K562 (cell line): ENCODE results near the gene ST6GAL1. TPM values are rescaled to one million over a fixed set of nuclear protein-coding genes. Genes with fewer than 3 reads are reported as not detected.

Experiments used
- ATAC-seq: fragments of 200-7000 bp; cut with Tn5 transposase; 3 replicates; pipeline ENCODE4 v1.9.1; 2020; ENCODE audit warnings: moderate library complexity
- BruUV-seq: library from RNA; stranded (reverse); fragments of 400-500 nt; replicated peaks from 2 replicates; lab custom pipeline; 2021; lab: Mats Ljungman, UMichigan
- CTCF ChIA-PET: fragments of 300-600 bp; formaldehyde crosslinking; extraction: SDS; loops from one replicate; lab custom pipeline; 2021; ENCODE audit warnings: low intra/inter-chr PET ratio; lab: Yijun Ruan, JAX
- POLR2A ChIA-PET: fragments of 300-600, 350-650 bp; sonication (Branson Sonifier 250); formaldehyde crosslinking; extraction: SDS; loops from one replicate; lab custom pipeline; 2021; ENCODE audit warnings: antibody characterized with exemption, inconsistent platforms; lab: Yijun Ruan, JAX
- DNase-seq, 4 experiments: peaks; one replicate each; pipeline versions ENCODE4 v3.0.0 to v3.0.0-alpha.2; 2011 to 2018; ENCODE audit warnings: low spot score in 3 of 4, mixed read lengths in 3 of 4; ENCODE audit errors: extremely low read depth in 1 of 4
- FAIRE-seq: peaks from 2 replicates; lab custom pipeline; 2011; peaks lifted over from hg19 to GRCh38; lab: Jason Lieb, UNC
- H2AFZ ChIP-seq: 2 replicates; pipeline ENCODE4 v1.6.0; 2011; ENCODE audit warnings: low read depth, low read length, control low read depth, inconsistent platforms
- H3K27ac ChIP-seq: fragments of 200-600 bp; 3 replicates; pipeline ENCODE4 v1.8.0; 2011; ENCODE audit warnings: low read depth, mild to moderate bottlenecking, control low read depth, inconsistent platforms, low read length, moderate library complexity, mixed read lengths; ENCODE audit errors: extremely low read depth
- H3K27me3 ChIP-seq, 2 experiments: fragments of 300-600 bp in 1 of 2; 2 replicates in 1 of 2; 3 replicates in 1 of 2; pipeline versions ENCODE4 v1.6.0 to v1.8.0; 2011; ENCODE audit warnings: inconsistent platforms in 2 of 2, low read length in 2 of 2, mild to moderate bottlenecking in 1 of 2, mixed read lengths in 1 of 2, moderate library complexity in 1 of 2; ENCODE audit not compliant: control insufficient read depth in 2 of 2, insufficient read depth in 2 of 2
- H3K36me3 ChIP-seq: fragments of 300-600 bp; 3 replicates; pipeline ENCODE4 v1.8.0; 2011; ENCODE audit warnings: mild to moderate bottlenecking, low read length, inconsistent platforms; ENCODE audit not compliant: control insufficient read depth, insufficient read depth
- H3K4me1 ChIP-seq, 2 experiments: fragments of 200-600 bp in 1 of 2; replicated peaks in 1 of 2; 2 replicates in 1 of 2; 3 replicates in 1 of 2; pipeline versions ENCODE4 v1.5.1 to v1.8.0; 2011; ENCODE audit warnings: inconsistent platforms in 2 of 2, low read length in 2 of 2, mild to moderate bottlenecking in 1 of 2, mixed read lengths in 1 of 2, moderate library complexity in 1 of 2; ENCODE audit not compliant: control insufficient read depth in 2 of 2, insufficient read depth in 2 of 2
- H3K4me2 ChIP-seq: 2 replicates; pipeline ENCODE4 v1.6.1; 2011; ENCODE audit warnings: low read length, control low read depth, inconsistent platforms, mixed read lengths; ENCODE audit not compliant: insufficient read depth
- H3K4me3 ChIP-seq: fragments of 200-600 bp; sonication (generic), shearing (Covaris generic); 2 replicates; pipeline ENCODE4 v1.5.1; 2016; ENCODE audit warnings: control low read depth, inconsistent platforms
- H3K79me2 ChIP-seq: fragments of 200-600 bp; 3 replicates; pipeline ENCODE4 v1.8.0; 2011; ENCODE audit warnings: low read length, inconsistent platforms; ENCODE audit not compliant: control insufficient read depth, insufficient read depth
- H3K9ac ChIP-seq, 2 experiments: 2 replicates each; pipeline versions ENCODE4 v1.6.0 to v1.6.1; 2011; ENCODE audit warnings: low read depth in 2 of 2, low read length in 2 of 2, control low read depth in 1 of 2, inconsistent platforms in 1 of 2, mild to moderate bottlenecking in 1 of 2, mixed read lengths in 1 of 2; ENCODE audit not compliant: insufficient read depth in 1 of 2
- H3K9me1 ChIP-seq: one replicate; pipeline ENCODE4 v1.6.0; 2011; ENCODE audit warnings: inconsistent platforms, mild to moderate bottlenecking, low read length, moderate library complexity; ENCODE audit not compliant: control insufficient read depth, insufficient read depth
- H3K9me3 ChIP-seq: replicated peaks from 2 replicates; pipeline ENCODE4 v1.5.1; 2011; ENCODE audit warnings: low read depth, low read length, inconsistent platforms; ENCODE audit not compliant: control insufficient read depth, insufficient read depth
- H4K20me1 ChIP-seq: replicated peaks from 2 replicates; pipeline ENCODE4 v1.6.1; 2011; ENCODE audit warnings: low read length, inconsistent platforms, mixed read lengths; ENCODE audit not compliant: control insufficient read depth, insufficient read depth
- CTBP1 ChIP-seq: fragments of 450-650 bp; IDR thresholded peaks from 2 replicates; pipeline ENCODE4 v1.6.1; 2016; ENCODE audit warnings: borderline replicate concordance
- CUX1 ChIP-seq: fragments of 200-800 bp; sonication (Bioruptor generic); IDR thresholded peaks from 2 replicates; pipeline ENCODE4 v1.6.1; 2016; ENCODE audit warnings: missing genetic modification characterization, missing compliant biosample characterization
- EP300 ChIP-seq: IDR thresholded peaks from 2 replicates; pipeline ENCODE4 v1.6.1; 2012; ENCODE audit warnings: low read length, improper control_type of control experiment
- HINFP ChIP-seq: fragments of 450-650 bp; conservative IDR thresholded peaks from 2 replicates; pipeline ENCODE4 v1.6.1; 2016; ENCODE audit warnings: missing genetic modification characterization, low read depth, mild to moderate bottlenecking, control low read depth, missing compliant biosample characterization
- HMBOX1 ChIP-seq: sonication (generic); IDR thresholded peaks from 2 replicates; pipeline ENCODE4 v1.6.1; 2016
- PYGO2 ChIP-seq: fragments of 450-650 bp; IDR thresholded peaks from 2 replicates; pipeline ENCODE4 v1.6.1; 2016; ENCODE audit warnings: mild to moderate bottlenecking, missing genetic modification characterization, moderate library complexity, missing compliant biosample characterization
- RBBP5 ChIP-seq: fragments of 200-600 bp; sonication (generic); IDR thresholded peaks from 2 replicates; pipeline ENCODE4 v1.6.1; 2012; ENCODE audit warnings: borderline replicate concordance, mild to moderate bottlenecking, low read length, control low read depth, inconsistent platforms; ENCODE audit not compliant: insufficient read depth, poor library complexity, severe bottlenecking
- SFPQ ChIP-seq: fragments of 200-400 bp; formaldehyde crosslinking; IDR thresholded peaks from 2 replicates; pipeline ENCODE4 v1.6.1; 2017; ENCODE audit warnings: mild to moderate bottlenecking, low read depth, low read length, moderate library complexity
- TCF7 ChIP-seq: sonication (generic); IDR thresholded peaks from 2 replicates; pipeline ENCODE4 v1.6.1; 2016; ENCODE audit warnings: antibody characterized with exemption, borderline replicate concordance
- TEAD2 ChIP-seq: fragments of 450-650 bp; IDR thresholded peaks from 2 replicates; pipeline ENCODE4 v1.6.1; 2016; ENCODE audit warnings: missing genetic modification characterization, control low read depth, missing compliant biosample characterization
- ZNF316 ChIP-seq: fragments of 450-650 bp; IDR thresholded peaks from 2 replicates; pipeline ENCODE4 v1.6.1; 2016
- WGBS: fragments of 100-300 bp; shearing (Covaris generic); methylation state at CpG from one replicate; pipeline ENCODE4 v1.1.6; 2016; ENCODE audit warnings: low coverage, mixed read lengths; ENCODE audit not compliant: insufficient coverage; ENCODE audit errors: missing lambda C conversion rate; 5-methylcytosine and 5-hydroxymethylcytosine counted together
- in situ Hi-C: fragments of 300-500 bp; cut with MboI; formaldehyde crosslinking; loops from 4 replicates; pipeline ENCODE4 v1.15.0; 2018; ENCODE audit warnings: inconsistent platforms, mixed read lengths
- intact Hi-C: fragments of 100-400 bp; cut with micrococcal nuclease; formaldehyde crosslinking; loops from 2 replicates; pipeline ENCODE4 v1.14.2; 2022
- polyA plus RNA-seq, 8 experiments: library from polyadenylated mRNA; depleted of rRNA in 4 of 8; stranded (reverse) in 5 of 8; unstranded in 3 of 8; fragments of >200 nt; fragmentation: Nextera tagmentation in 2 of 8; fragmentation: Illumina TruSeq in 1 of 8; extraction: Ambion mirVana in 2 of 8; extraction: Trizol in 1 of 8; gene quantifications; 2 replicates each; pipeline versions ENCODE4 v1.2.1 to v1.2.3, GENCODE V29; 2011 to 2014; ENCODE audit warnings: inconsistent platforms in 1 of 8, missing spikeins in 1 of 8
- total RNA-seq, 7 experiments: library from RNA; depleted of rRNA in 6 of 7; stranded (reverse); fragments of >200 nt in 6 of 7; fragmentation: Illumina TruSeq in 2 of 7; extraction: Trizol in 2 of 7; gene quantifications; 2 replicates each; pipeline versions ENCODE4 v1.2.1 to v1.2.3, GENCODE V29; 2011 to 2021; ENCODE audit warnings: low replicate concordance in 1 of 7

ST6GAL1 gene
- total and polyA plus RNA-seq, 9 of the 15 experiments (the other 6 are each of a cell fraction or from before 2014, with no cell fraction given), result 31.9 to 145 (median 71.0) TPM

GRCh38 chr3:187021748-187022402 lies 91.5 kb downstream of the ST6GAL1 start:
- intact Hi-C loops, result loop anchor here (2.0 to 5.0 kb wide), 2 partner anchors 70 to 91 kb away; partner anchors contain the start of gene ST6GAL1
- FAIRE-seq (no peak), DNase-seq (no peak), ATAC-seq (peak; percentile 17)
- ChIA-PET CTCF (no interaction called here), POLR2A (interaction anchor here (0.8 to 1.6 kb wide), 7 partner anchors 8 to 620 kb away, joined by 3 to 5 read pairs (median 4); no protein-coding TSS in a partner anchor)
- in situ Hi-C loops, result no loop called here
- Histone ChIP-seq H3K36me3 (peaks cover 32% of the 10 kb centered on the region), H3K4me3 (no peak overlapping the region), H3K4me2 (peak overlapping the region; percentile 75), H3K9me3 (0 out of 2 replicates have a peak, but pooled peaks cover 2% of the 10 kb centered on the region), H3K4me1 (peaks cover 40 to 55% of the 10 kb centered on the region in 2 experiments), H4K20me1 (no peaks in the 10 kb centered on the region), H3K27me3 (no peaks in the 10 kb centered on the region), H2AFZ (no peak overlapping the region), H3K9me1 (no peaks in the 10 kb centered on the region), H3K27ac (peak overlapping the region; percentile 85), H3K79me2 (peaks cover 45% of the 10 kb centered on the region), H3K9ac (peak overlapping the region; percentile 31 to 41; a peak in 3 of 4 replicates)
- no TSS peak for BruUV-seq
- 43% methylated on average over 6 of the region's 6 CpGs for WGBS
- TF ChIP-seq SFPQ, result no peak
- TF ChIP-seq EP300, result no peak
- TF ChIP-seq RBBP5, result peak; percentile 76
- 0 out of 2 replicates have a peak, but pooled peaks have one; percentile 9 for TF ChIP-seq PYGO2 (tag)
- TF ChIP-seq TCF7, result no peak
- TF ChIP-seq TEAD2 (tag), result no peak
- peak; percentile 45 for TF ChIP-seq ZNF316
- TF ChIP-seq HMBOX1, result no peak
- TF ChIP-seq CTBP1, result peak; percentile 55; the same call in 1 of the 2 replicates
- TF ChIP-seq HINFP (tag), result 0 out of 2 replicates have a peak, but pooled peaks have one; percentile 19
- TF ChIP-seq CUX1, result no peak
